MV-4-11 (cell line): ENCODE measurements around the gene ATP1A3.
"Not testable (repeated sequence)": the region's sequence is repeated elsewhere in the genome, so short reads cannot be mapped to it uniquely, and the experiment has no call there.

Source experiments
- DNase-seq: peaks from one replicate; lab custom pipeline; 2025; lab: John Stamatoyannopoulos, UW

The ATP1A3 gene

GRCh38 chr19:42010245-42011126 lies 16.5 kb upstream of the ATP1A3 start:
- DNase-seq: no peak

- no peak for DNase-seq
These were observed 12.5 kb upstream of the ATP1A3 start for GRCh38 chr19:42006569-42006968.

GRCh38 chr19:42005504-42005903 lies 11.5 kb upstream of the ATP1A3 start:
- DNase-seq: no peak

- no peak for DNase-seq
These were observed 9.7 kb upstream of the ATP1A3 start for GRCh38 chr19:42003506-42004294.

GRCh38 chr19:41999878-42000208 lies 5.8 kb upstream of the ATP1A3 start:
- DNase-seq: no peak

GRCh38 chr19:41999071-41999877 lies 5.2 kb upstream of the ATP1A3 start:
- no peak for DNase-seq

GRCh38 chr19:41998246-41999020 lies 4.4 kb upstream of the ATP1A3 start:
- DNase-seq: peak; percentile 18

- peak; percentile 27 for DNase-seq
These were observed 3.8 kb upstream of the ATP1A3 start for GRCh38 chr19:41997851-41998229.

- DNase-seq: peak; percentile 28
These were observed 3.3 kb upstream of the ATP1A3 start for GRCh38 chr19:41997121-41997850.

- DNase-seq: no peak
These were observed 2.1 kb upstream of the ATP1A3 start for GRCh38 chr19:41995959-41996797.

- no peak for DNase-seq
These were observed 1.2 kb upstream of the ATP1A3 start for GRCh38 chr19:41994994-41995958.

- no peak for DNase-seq
These were observed 516 bp upstream of the ATP1A3 start for GRCh38 chr19:41994521-41994971.

- not testable (repeated sequence) for DNase-seq
These were observed 2.0 kb downstream of the ATP1A3 start for GRCh38 chr19:41991925-41992569.

GRCh38 chr19:41991025-41991424 lies 3.0 kb downstream of the ATP1A3 start:
- DNase-seq: no peak

- no peak for DNase-seq
These were observed 3.4 kb downstream of the ATP1A3 start for GRCh38 chr19:41990615-41991014.

GRCh38 chr19:41990028-41990427 lies 4.0 kb downstream of the ATP1A3 start:
- no peak for DNase-seq

- no peak for DNase-seq
These were observed 5.1 kb downstream of the ATP1A3 start for GRCh38 chr19:41988947-41989346.
